GM10266 (cell line): ENCODE results near the gene PRIMA1.
"Not testable (repeated sequence)": the region's sequence is repeated elsewhere in the genome, so short reads cannot be mapped to it uniquely, and the experiment has no call there.

ENCODE experiments used
- DNase-seq: peaks from one replicate; pipeline ENCODE4 v3.0.0; 2012; ENCODE audit errors: extremely low spot score
- CTCF ChIP-seq: IDR thresholded peaks from 2 replicates; pipeline ENCODE4 v1.5.1; 2012; ENCODE audit warnings: mild to moderate bottlenecking, low read depth; ENCODE audit not compliant: control insufficient read depth, insufficient read depth; ENCODE audit errors: missing control alignments

Gene PRIMA1

DNA sequence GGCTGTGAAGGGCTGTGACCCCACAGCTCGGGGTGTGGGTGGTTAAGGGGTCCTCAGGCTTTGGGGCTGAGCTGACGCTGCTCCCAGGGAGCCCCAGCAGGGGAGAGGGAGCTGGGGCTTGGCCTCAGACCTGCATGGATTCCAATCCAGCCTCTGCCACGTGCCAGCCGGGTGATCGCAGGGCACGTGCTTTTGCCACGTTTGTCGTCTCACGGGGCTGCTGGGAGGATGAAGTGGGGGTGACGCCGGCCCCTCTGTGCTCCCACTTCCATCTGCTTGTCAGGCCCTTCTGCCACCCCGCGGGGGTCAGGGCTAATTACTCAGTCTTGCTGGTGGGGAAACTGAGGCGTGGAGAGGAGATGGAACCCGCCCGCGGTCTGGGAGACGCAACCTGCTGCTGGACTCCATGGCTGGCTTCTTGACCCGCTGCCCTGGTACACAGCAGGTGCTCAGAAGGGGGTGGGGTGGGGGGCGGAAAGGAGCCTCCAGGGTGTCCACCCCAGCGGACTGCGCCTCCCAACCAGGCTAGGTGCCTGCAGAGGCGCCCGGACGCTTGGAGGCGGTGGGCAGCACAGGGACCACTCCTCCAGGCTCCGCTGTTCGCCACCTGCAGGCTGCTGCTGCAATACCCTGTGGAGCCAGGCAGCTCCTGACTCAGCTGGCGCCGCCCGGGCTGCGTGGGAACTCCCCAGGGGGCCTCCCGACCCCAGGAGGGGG lies 36.4 kb upstream of the PRIMA1 start:
- no peak for DNase-seq
- TF ChIP-seq CTCF = no peak

- no peak for TF ChIP-seq CTCF
- no peak for DNase-seq
Observed at GRCh38 chr14:93824076-93824475, 35.8 kb upstream of the PRIMA1 start.

- DNase-seq = no peak
Observed at GRCh38 chr14:93821051-93821450, 32.8 kb upstream of the PRIMA1 start.

GRCh38 chr14:93818857-93819256 lies 30.6 kb upstream of the PRIMA1 start:
- DNase-seq = no peak
- no peak for TF ChIP-seq CTCF

More at GRCh38 chr14:93821051-93821450, 32.8 kb upstream of the PRIMA1 start:
- no peak for TF ChIP-seq CTCF

- no peak for DNase-seq
- no peak for TF ChIP-seq CTCF
Observed at GRCh38 chr14:93811676-93812075, 23.4 kb upstream of the PRIMA1 start.

DNA sequence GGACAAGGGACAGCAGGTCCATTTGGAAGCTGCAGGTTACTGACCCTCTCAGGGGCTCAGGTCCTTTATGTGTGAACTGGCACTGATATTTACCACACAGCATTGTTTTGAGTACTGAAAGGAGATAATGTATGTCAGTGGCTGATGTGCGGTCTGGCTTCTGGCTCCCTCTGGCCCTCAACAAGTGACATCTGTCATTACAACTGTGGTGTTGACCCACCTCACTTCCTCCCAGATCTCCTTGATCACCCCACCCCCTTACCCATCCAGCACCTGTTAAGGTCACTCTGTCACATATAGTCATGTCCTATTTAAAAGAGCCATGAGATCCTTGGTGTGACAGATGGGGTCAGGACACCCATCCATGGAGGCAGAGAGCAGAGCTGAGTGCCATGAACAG lies 22.7 kb upstream of the PRIMA1 start:
- DNase-seq = no peak
- no peak for TF ChIP-seq CTCF

GRCh38 chr14:93809491-93810420 lies 21.5 kb upstream of the PRIMA1 start:
- DNase-seq = not testable (repeated sequence)
